Vagina (tissue), 2 donors: ENCODE results near the gene PARD3.

Experiments used
- CTCF ChIP-seq, 3 experiments: fragments of 450-650 bp in 2 of 3; fragments of 200-600 bp in 1 of 3; sonication (generic) in 1 of 3; IDR thresholded peaks; one replicate each; pipeline ENCODE4 v1.5.1; 2017 to 2019; ENCODE audit warnings: antibody characterized with exemption in 3 of 3, mild to moderate bottlenecking in 2 of 3, moderate library complexity in 2 of 3
- POLR2A ChIP-seq, 2 donors: fragments of 450-650 bp; IDR thresholded peaks; one replicate each; pipeline ENCODE4 v1.6.1; 2017; ENCODE audit warnings: antibody characterized with exemption in 2 of 2, mild to moderate bottlenecking in 2 of 2, moderate library complexity in 2 of 2
- POLR2AphosphoS5 ChIP-seq, 2 donors: sonication (generic); formaldehyde crosslinking; IDR thresholded peaks; one replicate each; pipeline ENCODE4 v1.9.0; 2017; ENCODE audit warnings: antibody characterized with exemption in 2 of 2, mild to moderate bottlenecking in 2 of 2, low read depth in 1 of 2; ENCODE audit not compliant: insufficient read depth in 1 of 2

- TF ChIP-seq POLR2AphosphoS5 (IDR thresholded peaks at IDR 0.05; ENCODE audit: insufficient read depth in 1 of 2, low read depth in 1 of 2) = no peak
- no peak for TF ChIP-seq CTCF (IDR thresholded peaks at IDR 0.05)
- TF ChIP-seq POLR2A (IDR thresholded peaks at IDR 0.05) = no peak
These were observed 417.8 kb downstream of the PARD3 start for GRCh38 chr10:34397324-34397723.
